SK-MEL-5 (cell line): ENCODE results near the gene PLEKHM2. TPM values are rescaled to one million over a fixed set of nuclear protein-coding genes. Genes with fewer than 3 reads are reported as not detected.
"Not testable (repeated sequence)": the region's sequence is repeated elsewhere in the genome, so short reads cannot be mapped to it uniquely, and the experiment has no call there.

Experiments
- DNase-seq: peaks from one replicate; pipeline ENCODE4 v3.0.0-alpha.2; 2016; ENCODE audit warnings: low read depth, low spot score
- in situ Hi-C: cut with HindIII; loops from 2 replicates; pipeline ENCODE4 v1.10.0; 2016; ENCODE audit warnings: low sequenced_read_pairs, high pct_unique_total_duplicates, low pct_unique_long_range_greater_than_20kb
- total RNA-seq: library from RNA; depleted of rRNA; stranded (reverse); fragments of >200 nt; shearing (Covaris generic); gene quantifications from 2 replicates; pipeline ENCODE4 v1.2.3, GENCODE V29; 2014

Gene PLEKHM2
- total RNA-seq, 1 experiment from 2014 or later, result 37.6 TPM

- no peak for DNase-seq
- in situ Hi-C loops, result no loop called here
Measured at GRCh38 chr1:15690317-15690716, 6.2 kb downstream of the PLEKHM2 start.

- DNase-seq, result no peak
- in situ Hi-C loops, result no loop called here
Measured at GRCh38 chr1:15691434-15692032, 7.4 kb downstream of the PLEKHM2 start.

DNA sequence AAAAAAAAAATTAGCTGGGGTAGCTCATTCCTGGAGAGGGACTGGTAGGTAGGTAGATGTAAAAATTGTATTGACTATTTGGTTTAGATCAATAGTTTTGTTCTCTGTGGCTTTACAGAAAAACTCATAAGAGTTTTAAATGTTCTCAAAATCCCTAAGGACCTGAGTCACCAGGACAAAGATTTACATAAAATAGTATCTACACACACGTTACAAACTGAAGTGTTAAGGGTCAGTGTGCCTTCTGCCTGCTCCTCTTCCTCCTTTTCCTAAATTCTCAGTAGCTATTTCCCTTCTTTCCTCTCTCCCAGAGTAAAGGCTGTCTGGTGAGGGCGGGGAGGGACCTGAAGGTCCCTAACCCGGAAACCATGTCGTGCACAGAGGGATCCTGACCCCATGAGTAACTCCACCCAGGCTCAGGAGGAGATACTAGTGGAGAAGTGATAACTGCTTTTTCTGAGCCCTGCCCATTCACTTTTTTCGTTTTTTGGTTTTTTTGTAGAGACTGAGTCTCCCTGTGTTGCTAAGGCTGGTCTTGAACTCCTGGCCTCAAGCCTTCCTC is 8.1 kb downstream of the PLEKHM2 start:
- DNase-seq, result no peak
- in situ Hi-C loops, result no loop called here

GRCh38 chr1:15693371-15693770 is 9.3 kb downstream of the PLEKHM2 start:
- in situ Hi-C loops, result no loop called here
- DNase-seq, result no peak

- in situ Hi-C loops, result no loop called here
Measured at GRCh38 chr1:15696956-15697521, 12.9 kb downstream of the PLEKHM2 start.

DNA sequence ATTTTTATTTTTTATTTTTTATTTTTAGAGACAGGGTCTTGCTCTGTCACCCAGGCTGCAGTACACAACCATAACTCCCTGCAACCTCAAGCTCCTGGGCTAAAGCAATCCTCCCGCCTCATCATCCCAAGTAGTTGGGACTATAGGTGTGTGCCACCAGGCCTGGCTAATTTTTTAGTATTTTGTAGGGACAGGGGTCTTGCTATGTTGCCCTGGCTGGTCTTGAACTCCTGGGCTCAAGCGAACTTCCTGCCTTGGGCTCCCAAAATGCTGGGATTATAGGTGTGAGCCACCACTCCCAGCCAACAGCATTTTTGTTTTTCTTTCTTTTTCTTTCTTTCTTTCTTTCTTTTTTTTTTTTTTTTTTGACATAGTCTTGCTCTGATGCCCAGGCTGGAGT is 14.1 kb downstream of the PLEKHM2 start:
- in situ Hi-C loops, result no loop called here

More at GRCh38 chr1:15696956-15697521, 12.9 kb downstream of the PLEKHM2 start:
- DNase-seq, result no peak

GRCh38 chr1:15699321-15699720 is 15.2 kb downstream of the PLEKHM2 start:
- DNase-seq, in situ Hi-C loops: not testable (repeated sequence)

More for the DNA sequence above, 14.1 kb downstream of the PLEKHM2 start:
- DNase-seq, result no peak

GRCh38 chr1:15700508-15700907 is 16.4 kb downstream of the PLEKHM2 start:
- no peak for DNase-seq
- in situ Hi-C loops, result no loop called here

- DNase-seq, result no peak
- in situ Hi-C loops, result no loop called here
Measured at GRCh38 chr1:15701784-15702183, 17.7 kb downstream of the PLEKHM2 start.

DNA sequence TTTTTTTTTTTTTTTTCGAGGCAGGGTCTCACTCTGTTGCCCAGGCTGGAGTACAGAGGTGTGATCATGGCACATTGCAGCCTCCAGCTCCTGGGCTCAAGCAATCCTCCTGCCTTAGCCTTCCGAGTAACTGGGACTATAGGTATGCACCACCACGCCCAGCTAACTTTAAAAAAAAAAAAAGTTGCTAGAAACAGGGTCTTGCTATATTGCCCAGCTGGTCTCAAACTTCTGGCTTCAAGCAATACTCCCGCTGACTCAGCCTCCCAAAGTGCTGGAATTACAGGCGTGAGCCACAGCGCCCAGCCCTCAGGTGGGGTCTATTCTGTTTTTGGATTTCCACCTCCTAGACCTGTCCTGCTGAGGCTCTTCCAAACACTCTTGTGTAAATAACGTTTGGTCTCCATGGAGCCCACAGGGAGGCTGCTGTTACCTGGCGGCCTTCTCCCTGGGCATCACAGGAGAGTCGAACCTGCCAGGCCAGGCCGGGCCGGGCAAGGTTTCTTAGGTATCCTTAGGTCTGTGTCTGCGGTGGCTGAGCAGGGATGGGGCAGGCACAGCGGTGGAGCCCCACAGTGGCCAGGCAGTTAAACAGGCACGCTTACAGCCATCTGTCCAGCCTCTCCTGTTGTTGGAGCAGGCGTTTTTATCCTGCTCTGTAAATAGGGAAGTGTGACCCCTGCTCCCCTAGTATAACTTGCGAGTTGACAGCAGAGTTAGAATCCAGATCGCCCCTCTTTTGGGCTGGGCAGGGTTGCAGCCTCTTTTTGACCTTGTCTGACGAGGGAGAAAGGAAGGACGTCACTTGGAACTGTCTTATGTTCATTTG is 18.8 kb downstream of the PLEKHM2 start:
- in situ Hi-C loops, result no loop called here

DNA sequence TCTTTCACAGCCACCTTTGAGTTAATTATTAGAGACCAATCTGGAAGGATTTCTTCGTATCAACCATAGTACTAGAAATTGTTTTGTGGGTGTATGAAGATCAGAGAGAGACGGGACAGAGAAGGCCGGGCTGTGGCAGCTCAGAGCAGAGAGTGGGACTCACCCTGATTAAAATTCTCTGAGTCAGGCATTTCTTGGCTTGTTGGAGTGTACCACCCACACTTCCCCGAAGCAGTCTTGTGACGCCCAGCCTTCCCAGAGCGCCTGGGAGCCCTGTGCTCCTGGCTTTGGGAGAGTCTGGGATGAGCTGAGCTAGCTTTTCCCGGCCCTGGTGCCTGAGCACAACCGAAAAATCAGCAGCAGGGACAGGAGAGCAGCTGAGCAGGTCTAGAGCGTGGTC is 19.4 kb downstream of the PLEKHM2 start:
- in situ Hi-C loops, result no loop called here
- DNase-seq, result peak; percentile 65

More for the DNA sequence above, 18.8 kb downstream of the PLEKHM2 start:
- DNase-seq, result peak; percentile 45

GRCh38 chr1:15704526-15705183 is 20.5 kb downstream of the PLEKHM2 start:
- no peak for DNase-seq
- in situ Hi-C loops, result no loop called here

- in situ Hi-C loops, result no loop called here
- no peak for DNase-seq
Measured at GRCh38 chr1:15705184-15705566, 21.1 kb downstream of the PLEKHM2 start.

GRCh38 chr1:15706751-15707150 is 22.6 kb downstream of the PLEKHM2 start:
- in situ Hi-C loops, result no loop called here
- no peak for DNase-seq

DNA sequence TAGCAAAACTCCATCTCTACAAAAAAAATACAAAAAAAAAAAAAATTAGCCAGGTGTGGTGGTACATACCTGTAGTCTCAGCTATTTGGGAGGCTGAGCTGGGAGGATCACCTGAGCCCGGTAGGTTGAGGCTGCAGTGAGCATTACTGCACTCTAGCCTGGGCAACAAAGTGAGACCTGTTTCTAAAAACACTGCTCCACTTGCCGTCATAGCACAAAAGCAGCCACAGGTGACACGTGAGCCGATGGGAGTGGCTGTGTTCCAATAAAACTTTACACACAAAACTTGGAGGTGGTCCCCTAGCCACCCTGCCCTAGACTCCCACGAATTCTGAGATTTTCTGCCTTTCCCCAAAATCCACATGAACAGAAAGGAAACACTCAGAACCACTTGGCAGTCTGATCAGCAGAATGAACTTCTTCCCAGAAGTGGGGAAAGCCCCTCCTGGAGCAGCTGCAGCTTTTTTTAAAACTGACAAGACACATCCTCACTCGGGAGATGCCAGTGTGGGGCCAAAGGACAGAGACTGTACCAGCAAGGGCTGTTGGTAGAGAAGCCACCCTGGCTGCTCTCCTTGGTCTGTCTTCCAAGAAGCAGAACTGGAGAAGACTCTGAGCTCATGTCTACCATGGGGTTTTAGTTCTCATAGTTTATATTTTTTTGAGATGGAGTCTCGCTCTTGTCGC is 23.3 kb downstream of the PLEKHM2 start:
- no peak for DNase-seq
- in situ Hi-C loops, result no loop called here

- in situ Hi-C loops, result no loop called here
- no peak for DNase-seq
Measured at GRCh38 chr1:15708486-15709137, 24.5 kb downstream of the PLEKHM2 start.

DNA sequence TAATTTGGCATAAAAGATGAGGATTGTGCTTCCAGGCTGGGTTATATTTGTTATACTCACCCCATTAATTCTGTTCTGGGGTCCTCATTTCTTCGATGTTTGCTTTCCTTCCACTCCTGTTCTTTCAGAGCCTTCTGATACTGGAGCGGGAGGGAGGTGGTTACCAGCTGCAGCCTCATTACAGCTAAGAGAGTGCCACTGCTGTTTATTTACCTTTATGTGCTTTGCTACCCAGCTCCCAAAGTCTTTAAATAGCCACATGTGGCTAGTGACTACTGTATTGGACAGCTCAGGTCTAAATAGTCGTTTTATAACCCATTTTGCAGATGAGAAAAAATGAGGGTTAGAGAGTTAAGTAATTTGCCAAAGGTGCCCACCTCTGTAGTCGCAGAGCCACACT is 25.1 kb downstream of the PLEKHM2 start:
- in situ Hi-C loops, result no loop called here
- no peak for DNase-seq
